Stimulated activated CD4-positive, alpha-beta T cell treated with anti-CD3 and anti-CD28 coated beads, Interleukin-4, amount 100 ng/mL, for 1 hour (primary cell): ENCODE results near the gene NCDN.

Source experiments
- DNase-seq: peaks from one replicate; pipeline ENCODE4 v3.0.0-alpha.2; 2020

Gene NCDN

DNA sequence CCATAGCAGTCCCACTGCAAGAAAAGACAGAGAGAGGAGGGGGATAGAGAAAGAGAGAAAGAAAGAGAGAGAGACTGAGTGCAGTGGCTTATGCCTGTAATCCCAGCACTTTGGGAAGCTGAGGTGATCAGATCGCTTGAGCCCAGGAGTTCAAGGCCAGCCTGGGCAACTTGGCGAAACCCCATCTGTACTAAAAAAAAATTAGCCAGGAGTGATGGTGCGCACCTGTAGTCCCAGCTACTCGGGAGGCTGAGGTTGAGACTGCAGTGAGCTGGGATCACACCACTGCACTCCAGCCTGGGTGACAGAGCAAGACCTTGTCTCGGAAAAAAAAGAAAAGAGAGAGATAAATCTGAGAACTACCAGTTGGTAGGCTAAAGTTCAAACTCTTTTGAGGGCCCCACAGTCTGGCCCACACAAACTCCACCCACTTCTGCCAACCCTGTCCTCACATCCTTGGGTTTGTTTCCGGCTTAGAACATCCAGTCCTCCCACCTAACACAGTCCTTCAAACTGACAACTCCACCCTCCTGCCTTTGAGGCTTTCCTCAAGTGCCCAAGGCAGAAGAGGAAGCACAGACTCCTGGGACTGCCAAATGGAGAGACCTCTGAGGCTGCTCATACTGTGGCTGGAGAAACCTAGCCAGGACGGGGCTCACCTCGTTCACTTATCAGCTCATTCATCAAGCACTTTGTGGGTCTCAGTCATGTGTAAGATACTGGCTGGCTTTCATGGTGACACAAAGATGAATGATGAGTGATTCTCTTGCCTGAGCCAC is 35.6 kb downstream of the NCDN start:
- no peak for DNase-seq

DNA sequence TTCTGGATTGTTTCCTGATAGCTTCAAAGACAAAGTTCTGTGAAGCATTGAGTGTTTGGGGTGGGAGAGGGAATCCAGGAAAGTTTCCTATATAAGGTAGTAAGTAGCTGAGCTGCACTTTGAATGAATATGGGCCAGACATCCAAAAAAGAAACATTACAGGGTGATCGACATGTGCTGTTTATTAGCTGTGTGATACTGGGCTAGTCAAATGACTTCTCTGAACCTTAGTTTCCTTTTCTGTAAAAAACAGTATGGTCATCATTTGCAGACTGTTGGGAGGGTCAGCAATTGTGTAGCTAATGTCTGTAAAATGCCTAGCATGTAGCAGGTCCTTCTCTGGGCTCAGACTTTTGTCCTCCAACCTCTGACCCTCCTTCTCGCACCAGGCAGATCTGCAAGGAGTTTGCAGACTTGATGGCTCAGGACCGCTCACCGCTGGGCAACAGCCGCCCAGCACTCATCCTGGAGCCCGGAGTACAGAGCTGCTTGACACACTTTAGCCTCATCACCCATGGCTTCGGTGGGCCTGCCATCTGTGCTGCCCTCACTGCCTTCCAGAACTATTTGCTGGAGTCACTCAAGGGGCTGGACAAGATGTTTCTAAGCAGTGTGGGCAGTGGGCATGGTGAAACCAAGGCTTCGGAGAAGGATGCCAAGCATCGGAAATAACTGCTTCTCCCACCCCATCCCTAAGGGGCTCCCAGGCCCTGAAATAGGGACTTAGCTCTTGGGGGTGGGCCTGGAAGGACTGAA is 36.6 kb downstream of the NCDN start:
- no peak for DNase-seq

DNA sequence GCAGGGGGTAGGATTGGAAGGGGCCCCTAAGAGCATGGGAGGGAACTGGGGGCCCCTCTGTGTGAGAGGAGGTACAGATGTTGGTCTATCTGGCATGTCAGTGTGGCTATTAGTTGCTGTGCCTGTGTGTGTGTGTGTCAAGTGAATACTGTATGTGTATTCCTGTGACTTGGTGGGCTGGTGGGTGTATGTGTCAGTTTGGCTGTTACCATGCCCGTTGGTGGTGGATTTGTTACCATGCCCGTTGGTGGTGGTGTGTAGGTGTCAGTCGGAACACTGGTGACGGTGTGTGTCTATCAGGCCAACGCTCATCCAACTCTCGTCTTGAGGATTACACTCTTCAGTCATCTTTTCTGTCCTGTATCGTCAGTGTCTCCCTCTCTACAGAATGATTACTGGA is 38.1 kb downstream of the NCDN start:
- no peak for DNase-seq

DNA sequence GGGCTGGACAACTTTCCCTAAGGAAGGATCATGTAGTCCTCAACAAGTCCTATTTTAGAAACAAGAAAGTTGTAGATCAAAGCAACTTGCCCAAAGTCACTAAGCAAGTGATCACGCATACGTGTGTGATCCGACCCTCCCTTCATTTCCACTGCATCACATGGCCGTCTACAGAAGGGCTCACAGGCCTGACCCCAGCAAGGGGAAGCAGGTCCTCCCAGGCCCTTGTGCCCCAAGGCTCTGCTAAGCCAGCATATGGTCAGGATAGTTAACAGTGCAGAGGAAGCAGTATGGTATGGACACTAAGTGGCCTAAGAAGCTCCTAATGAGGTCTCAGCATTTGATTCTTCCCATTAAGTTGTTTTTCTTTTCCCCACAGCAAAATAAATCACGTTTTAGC is 40.3 kb downstream of the NCDN start:
- DNase-seq: no peak

DNA sequence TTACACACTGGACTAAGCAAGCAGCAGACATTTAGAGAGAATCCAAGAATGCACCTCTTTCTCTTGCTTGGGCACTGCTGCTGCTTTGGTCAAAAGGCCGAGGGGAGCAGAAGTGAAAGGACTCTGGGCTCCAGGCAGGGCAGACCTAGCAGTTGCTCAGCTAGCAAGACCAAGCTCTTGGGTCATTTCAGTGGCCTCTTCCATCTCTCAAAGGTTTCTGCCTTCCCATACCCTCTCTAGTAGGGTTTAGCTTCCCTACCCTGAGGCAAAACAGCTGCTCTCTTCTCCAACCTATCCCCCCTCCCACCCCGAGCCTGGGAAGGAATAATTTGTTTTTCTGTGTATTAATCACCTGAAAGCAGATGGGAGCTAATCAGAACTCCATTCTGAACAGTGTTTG is 41.3 kb downstream of the NCDN start:
- no peak for DNase-seq

DNA sequence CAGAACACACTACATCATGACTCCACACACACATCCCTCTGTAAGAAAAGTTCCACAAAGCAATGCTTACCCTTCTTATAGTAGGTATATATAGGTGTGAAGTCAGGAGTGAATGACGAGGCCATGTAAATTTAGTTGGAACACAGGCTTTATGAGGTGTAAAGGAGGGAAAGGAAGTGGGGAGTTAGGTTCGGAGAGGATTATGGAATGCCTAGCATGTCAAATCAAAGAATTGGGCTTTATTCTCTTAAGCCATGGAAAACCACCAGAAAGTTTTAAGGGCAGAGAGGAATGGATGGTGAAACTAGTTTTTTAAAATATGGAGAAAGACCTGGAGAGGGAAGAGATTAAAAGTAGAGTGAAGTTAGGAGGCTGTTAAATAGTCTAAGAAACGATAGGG is 41.8 kb downstream of the NCDN start:
- DNase-seq: no peak

DNA sequence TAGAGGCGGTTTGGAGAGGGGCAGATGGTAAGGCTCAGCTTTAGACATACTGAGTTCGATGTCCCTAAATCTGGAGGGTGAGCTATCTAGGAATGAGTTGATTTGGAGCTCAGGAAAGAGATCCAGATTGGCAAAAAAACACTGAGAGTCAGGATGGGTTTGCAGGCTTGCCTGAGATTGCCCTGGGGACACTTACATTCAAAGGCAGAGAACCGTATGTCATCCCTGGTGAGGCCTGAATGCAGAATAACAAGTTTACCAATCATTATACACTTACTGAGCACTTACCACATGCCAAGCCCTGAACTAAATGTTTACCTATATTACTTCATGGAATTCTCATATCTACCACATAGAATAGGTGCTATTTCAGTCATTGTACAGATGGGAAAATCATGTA is 43.0 kb downstream of the NCDN start:
- no peak for DNase-seq

DNA sequence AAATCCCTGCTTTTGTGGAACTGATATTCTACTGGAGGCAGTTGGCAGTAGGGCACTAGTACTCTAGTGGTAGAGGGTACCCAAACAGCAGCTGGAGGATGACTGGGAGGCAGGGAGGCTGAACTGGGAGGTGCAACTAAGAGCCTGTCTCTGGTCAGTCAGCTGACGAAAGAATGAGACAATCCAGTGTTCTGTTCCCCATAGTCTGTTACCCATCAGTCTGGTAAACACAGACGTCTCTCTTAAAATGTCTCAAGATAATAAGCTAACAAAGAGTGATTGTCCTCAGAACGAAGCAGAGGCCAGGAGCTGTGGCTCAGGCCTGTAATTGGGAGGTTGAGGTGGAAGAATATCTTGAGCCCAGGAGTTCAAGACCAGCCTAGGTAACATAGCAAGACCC is 45.9 kb downstream of the NCDN start:
- DNase-seq: no peak

DNA sequence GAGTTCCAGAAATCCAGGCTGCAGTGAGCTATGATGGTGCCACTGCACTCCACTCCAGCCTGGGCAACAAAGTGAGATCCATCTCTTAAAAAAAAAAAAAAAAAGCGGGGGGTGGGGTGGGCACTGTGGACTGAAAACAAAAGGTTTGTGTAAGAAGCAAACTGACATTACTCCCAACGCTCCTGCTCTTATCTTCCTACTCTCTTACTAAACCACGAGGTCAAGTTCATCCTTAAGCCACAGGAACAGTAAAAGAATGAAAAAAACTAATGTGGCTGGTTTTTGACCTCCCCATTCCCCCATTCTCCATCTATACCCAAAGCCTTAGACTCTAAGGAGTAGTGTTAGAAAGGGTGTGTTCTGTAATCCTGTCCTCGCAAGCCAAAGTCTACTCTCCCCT is 46.3 kb downstream of the NCDN start:
- no peak for DNase-seq

DNA sequence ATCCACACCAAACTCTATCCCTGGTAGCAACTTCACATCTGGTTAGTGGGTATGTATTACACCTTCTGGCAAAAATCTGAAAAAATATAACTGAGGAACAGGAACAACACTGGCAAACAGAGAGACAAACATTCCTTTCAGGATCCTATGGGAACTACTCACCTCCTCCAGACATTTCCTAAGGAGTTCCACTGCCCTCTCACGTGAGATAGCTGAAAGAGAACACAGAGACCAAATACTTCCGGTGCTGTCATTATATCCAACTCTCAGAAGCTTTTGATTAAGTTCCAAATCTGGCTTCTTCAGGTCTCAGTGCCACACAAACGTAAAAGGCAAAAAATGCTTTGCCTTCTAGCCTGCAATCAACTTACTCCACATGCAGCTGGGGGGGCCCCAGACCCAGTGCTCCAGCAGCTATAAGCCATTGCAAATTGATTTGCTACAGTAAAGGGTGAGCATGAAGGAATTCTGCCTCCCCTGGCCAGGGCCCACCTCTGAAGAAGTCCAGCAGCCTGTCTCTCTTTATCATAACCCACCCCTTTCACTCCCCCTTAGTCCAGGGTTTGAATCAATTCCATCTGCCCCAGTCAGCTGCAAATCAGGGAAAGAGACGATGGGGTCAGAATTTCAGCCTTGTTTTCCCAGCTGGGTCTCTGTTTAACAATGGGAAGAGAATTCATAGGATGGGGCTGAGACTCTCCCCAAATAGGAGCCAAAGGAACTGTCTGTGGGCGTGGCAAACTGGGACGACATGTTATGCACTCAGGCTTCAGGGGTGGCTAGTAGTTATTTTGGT is 47.7 kb downstream of the NCDN start:
- no peak for DNase-seq

DNA sequence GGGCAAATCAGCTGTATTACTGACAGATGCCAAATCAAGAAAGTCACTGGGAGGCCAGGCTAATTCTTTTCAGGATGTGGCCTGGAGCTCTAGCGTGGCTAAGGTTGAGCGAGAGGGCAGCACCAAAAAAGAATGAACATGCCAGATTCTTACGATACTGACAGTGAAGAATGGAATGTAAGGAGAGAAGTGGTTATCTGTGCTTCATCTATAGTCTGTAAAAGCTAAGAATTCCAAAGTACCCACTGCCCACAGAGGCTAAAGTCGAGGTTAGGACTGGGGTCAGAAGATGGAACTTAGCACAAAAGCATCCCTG is 48.2 kb downstream of the NCDN start:
- no peak for DNase-seq

DNA sequence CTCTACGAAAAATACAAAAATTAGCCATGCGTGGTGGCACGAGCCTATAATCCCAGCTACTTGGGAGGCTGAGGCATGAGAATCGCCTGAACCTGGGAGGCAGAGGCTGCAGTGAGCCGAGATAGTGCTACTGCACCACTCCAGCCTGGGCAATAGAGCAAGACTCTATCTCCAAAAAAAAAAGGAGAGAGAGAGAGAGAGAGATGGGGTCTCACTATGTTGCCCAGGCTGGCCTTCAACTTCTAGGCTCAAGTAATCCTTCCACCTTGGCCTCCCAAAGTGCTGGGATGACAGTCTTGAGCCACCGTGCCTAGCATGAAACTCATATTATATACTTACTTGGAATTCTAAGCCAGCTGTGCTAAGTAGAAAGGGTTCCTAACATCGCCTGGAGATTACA is 54.1 kb downstream of the NCDN start:
- no peak for DNase-seq

DNA sequence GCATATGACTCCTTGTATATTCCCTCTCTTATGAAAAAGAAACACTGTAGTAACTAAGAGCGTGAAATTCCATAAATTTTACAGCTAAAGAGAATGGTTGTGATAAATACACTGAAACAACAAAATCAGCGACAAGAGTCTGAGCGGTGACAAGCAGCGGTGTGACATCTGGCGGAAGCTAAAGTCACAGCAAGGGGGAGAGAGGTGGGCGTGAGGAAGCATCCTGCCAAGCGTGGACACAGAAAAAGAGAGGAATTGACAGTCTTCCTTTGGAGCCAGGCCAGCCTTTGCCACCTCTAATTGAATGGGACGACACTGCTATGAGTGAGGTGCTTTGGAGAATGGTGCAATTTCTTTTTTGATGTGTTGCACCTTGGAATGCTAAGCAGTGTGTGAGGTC is 57.8 kb downstream of the NCDN start:
- no peak for DNase-seq
